Stimulated activated CD4-positive, alpha-beta T cell treated with anti-CD3 and anti-CD28 coated beads, Interleukin-4, amount 100 ng/mL, for 48 hours (primary cell): ENCODE measurements around the gene CDA.

Experiments
- DNase-seq, 2 donors: peaks; one replicate each; pipeline ENCODE4 v3.0.0-alpha.2; 2020; ENCODE audit warnings: low read depth in 2 of 2

The CDA gene

GRCh38 chr1:20588634-20589225 lies at the start of gene CDA:
TSS of gene CDA (plus strand) at chr1:20589097. CDS start at chr1:20589130, 33 bp downstream.
- DNase-seq = no peak

- no peak for DNase-seq
These were observed 48.6 kb upstream of the CDA start for GRCh38 chr1:20540281-20540680.

- DNase-seq = no peak
These were observed 42.3 kb upstream of the CDA start for GRCh38 chr1:20546637-20547036.

- DNase-seq = no peak
These were observed 37.7 kb upstream of the CDA start for GRCh38 chr1:20551161-20551560.

GRCh38 chr1:20551945-20552727 lies 36.8 kb upstream of the CDA start, which contains the start of gene FAM43B:
TSS of gene FAM43B (plus strand) at chr1:20552573. CDS start at chr1:20552974, 401 bp downstream.
- no peak for DNase-seq

GRCh38 chr1:20552728-20553445 lies 36.0 kb upstream of the CDA start:
- DNase-seq = no peak

- DNase-seq = no peak
These were observed 33.7 kb upstream of the CDA start for GRCh38 chr1:20555025-20555757.

GRCh38 chr1:20555758-20556120 lies 33.2 kb upstream of the CDA start:
- DNase-seq = no peak

- DNase-seq = no peak
These were observed 30.7 kb upstream of the CDA start for GRCh38 chr1:20558191-20558590.

GRCh38 chr1:20560966-20561365 lies 27.9 kb upstream of the CDA start:
- no peak for DNase-seq

GRCh38 chr1:20565234-20565633 lies 23.7 kb upstream of the CDA start:
- DNase-seq = no peak

GRCh38 chr1:20569523-20570098 lies 19.3 kb upstream of the CDA start:
- DNase-seq = no peak

GRCh38 chr1:20571427-20571826 lies 17.5 kb upstream of the CDA start:
- DNase-seq = no peak

GRCh38 chr1:20573987-20574386 lies 14.9 kb upstream of the CDA start:
- DNase-seq = no peak

GRCh38 chr1:20574686-20575540 lies 14.0 kb upstream of the CDA start:
- DNase-seq = peak; percentile 62 to 89

- no peak for DNase-seq
These were observed 13.2 kb upstream of the CDA start for GRCh38 chr1:20575541-20576336.

GRCh38 chr1:20578062-20578461 lies 10.8 kb upstream of the CDA start:
- DNase-seq = no peak

- DNase-seq = no peak
These were observed 10.0 kb upstream of the CDA start for GRCh38 chr1:20578721-20579395.

GRCh38 chr1:20584890-20585289 lies 4.0 kb upstream of the CDA start:
- no peak for DNase-seq
